Activated B cell treated with CpG ODN at 0.5 μM for 24 hours (primary cell): ENCODE measurements around the gene LIG1. TPM values are rescaled to one million over a fixed set of nuclear protein-coding genes. Genes with fewer than 3 reads are reported as not detected.

Experiments used
- ATAC-seq: fragments of 200-7000 bp; cut with Tn5 transposase; one replicate; pipeline ENCODE4 v1.10.0; 2021; ENCODE audit warnings: low read depth, mild to moderate bottlenecking, moderate library complexity
- CTCF ChIA-PET: fragments of 350-600 bp; sonication (Branson Sonifier 250); formaldehyde crosslinking; loops from one replicate; lab custom pipeline; 2021; ENCODE audit warnings: antibody characterized with exemption; lab: Charles Lee
- POLR2A ChIA-PET: fragments of 350-600 bp; sonication (Branson Sonifier 250); formaldehyde crosslinking; loops from one replicate; lab custom pipeline; 2021; ENCODE audit warnings: antibody characterized with exemption; lab: Charles Lee
- DNase-seq: peaks from one replicate; pipeline ENCODE4 v3.0.0; 2022
- H3K27ac Mint-ChIP-seq: one replicate; pipeline ENCODE4 v1.8.0; 2020; ENCODE audit warnings: mixed read lengths
- H3K27me3 Mint-ChIP-seq: one replicate; pipeline ENCODE4 v1.8.0; 2021; ENCODE audit warnings: mixed read lengths
- H3K36me3 Mint-ChIP-seq: one replicate; pipeline ENCODE4 v1.8.0; 2021; ENCODE audit warnings: low read depth, mixed read lengths
- H3K4me1 Mint-ChIP-seq: one replicate; pipeline ENCODE4 v1.8.0; 2021; ENCODE audit warnings: mixed read lengths
- H3K4me3 Mint-ChIP-seq: one replicate; pipeline ENCODE4 v1.8.0; 2020; ENCODE audit warnings: mild to moderate bottlenecking, mixed read lengths
- H3K9me3 Mint-ChIP-seq: one replicate; pipeline ENCODE4 v1.8.0; 2020; ENCODE audit warnings: mixed read lengths
- CTCF ChIP-seq: fragments of 200-600 bp; IDR thresholded peaks from one replicate; pipeline ENCODE4 v1.8.0; 2022; ENCODE audit warnings: antibody characterized with exemption, mild to moderate bottlenecking
- intact Hi-C: fragments of 100-400 bp; cut with micrococcal nuclease; formaldehyde crosslinking; loops from one replicate; pipeline ENCODE4 v1.15.1; 2024
- total RNA-seq: library from RNA; stranded (reverse); gene quantifications from 2 replicates; pipeline ENCODE4 v1.2.3, GENCODE V29; 2022

The LIG1 gene
- total RNA-seq, 1 donor from 2014 or later: 41.8 TPM

- POLR2A ChIA-PET: interaction anchor here (1.4 kb wide), 1 partner anchor 10 kb away, joined by 3 read pairs; no protein-coding TSS in a partner anchor
- no peaks in the 10 kb centered on the region for H3K36me3 Mint-ChIP-seq
- DNase-seq (no peak), ATAC-seq (no peak)
- no peaks in the 10 kb centered on the region for H3K27me3 Mint-ChIP-seq
- TF ChIP-seq CTCF: no peak
- intact Hi-C loops: no loop called here
- no peak overlapping the region for H3K4me3 Mint-ChIP-seq
- no peak overlapping the region for H3K27ac Mint-ChIP-seq
- no peaks in the 10 kb centered on the region for H3K9me3 Mint-ChIP-seq
- peaks cover 2% of the 10 kb centered on the region for H3K4me1 Mint-ChIP-seq
- CTCF ChIA-PET: no interaction called here
Observed at GRCh38 chr19:48196321-48196763, 26.2 kb upstream of the LIG1 start.

GRCh38 chr19:48194844-48195830, 25.0 kb upstream of the LIG1 start:
- H3K36me3 Mint-ChIP-seq: peaks cover 2% of the 10 kb centered on the region
- POLR2A ChIA-PET: interaction anchor here (1.7 kb wide), 1 partner anchor 8 kb away, joined by 9 read pairs; no protein-coding TSS in a partner anchor
- peaks cover 5% of the 10 kb centered on the region for H3K4me1 Mint-ChIP-seq
- no peaks in the 10 kb centered on the region for H3K9me3 Mint-ChIP-seq
- no peak for TF ChIP-seq CTCF
- H3K27ac Mint-ChIP-seq: no peak overlapping the region
- H3K4me3 Mint-ChIP-seq: no peak overlapping the region
- DNase-seq (no peak), ATAC-seq (no peak)
- CTCF ChIA-PET: interaction anchor here (0.9 to 1.2 kb wide), 2 partner anchors 9 to 66 kb away, joined by 3 to 8 read pairs; no protein-coding TSS in a partner anchor
- intact Hi-C loops: loop anchor here (2.0 kb wide), 1 partner anchor 88 kb away; no protein-coding TSS in a partner anchor
- no peaks in the 10 kb centered on the region for H3K27me3 Mint-ChIP-seq

GRCh38 chr19:48194041-48194843, 24.1 kb upstream of the LIG1 start:
- H3K27me3 Mint-ChIP-seq: no peaks in the 10 kb centered on the region
- H3K9me3 Mint-ChIP-seq: no peaks in the 10 kb centered on the region
- peaks cover 2% of the 10 kb centered on the region for H3K36me3 Mint-ChIP-seq
- no peak overlapping the region for H3K27ac Mint-ChIP-seq
- intact Hi-C loops: loop anchor here (2.0 kb wide), 1 partner anchor 87 kb away; no protein-coding TSS in a partner anchor
- no peak for DNase-seq
- H3K4me1 Mint-ChIP-seq: peaks cover 6% of the 10 kb centered on the region
- no peak for ATAC-seq
- POLR2A ChIA-PET: interaction anchor here (1.7 kb wide), 1 partner anchor 9 kb away, joined by 9 read pairs; no protein-coding TSS in a partner anchor
- CTCF ChIA-PET: interaction anchor here (0.6 to 1.2 kb wide), 5 partner anchors 10 to 66 kb away, joined by 3 to 8 read pairs (median 3); no protein-coding TSS in a partner anchor
- no peak overlapping the region for H3K4me3 Mint-ChIP-seq
- TF ChIP-seq CTCF: no peak

DNA sequence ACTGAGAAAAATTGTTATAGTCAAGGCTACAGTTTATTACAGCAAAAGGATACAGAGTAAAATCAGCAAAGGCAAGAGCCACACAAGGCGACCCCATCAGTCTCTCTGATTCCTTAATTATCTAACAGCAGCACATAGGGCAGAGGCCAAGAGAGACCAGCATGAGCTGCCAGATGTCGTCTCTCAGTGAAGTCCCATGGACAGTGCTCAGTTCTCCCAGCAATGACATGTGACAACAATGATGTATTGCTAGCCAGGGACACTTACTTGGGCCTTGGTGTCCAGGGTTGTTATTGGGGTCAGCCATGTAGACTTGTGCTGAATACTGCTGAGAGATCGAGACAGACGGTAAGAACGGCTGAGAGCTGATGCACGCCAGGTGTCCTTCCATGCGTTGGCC, 22.6 kb upstream of the LIG1 start:
- H3K9me3 Mint-ChIP-seq: no peaks in the 10 kb centered on the region
- intact Hi-C loops: no loop called here
- DNase-seq: no peak
- no peak for TF ChIP-seq CTCF
- ChIA-PET POLR2A (no interaction called here), CTCF (no interaction called here)
- no peak overlapping the region for H3K4me3 Mint-ChIP-seq
- H3K4me1 Mint-ChIP-seq: peaks cover 8% of the 10 kb centered on the region
- H3K27ac Mint-ChIP-seq: no peak overlapping the region
- H3K27me3 Mint-ChIP-seq: no peaks in the 10 kb centered on the region
- peaks cover 8% of the 10 kb centered on the region for H3K36me3 Mint-ChIP-seq
- no peak for ATAC-seq
